ENCODE data around the gene SUMO3. TPM values are rescaled to one million over a fixed set of nuclear protein-coding genes. Genes with fewer than 3 reads are reported as not detected.

SUMO3 gene
- total and polyA plus RNA-seq, 2 of the 4 experiments (the other 2 are of a cell fraction): 64.9 to 101 TPM

- no peak overlapping the region for H3K27ac ChIP-seq (ENCODE audit: insufficient read depth, low read length)
- no peak overlapping the region for H2BK15ac ChIP-seq (ENCODE audit: low read depth, low read length)
- ChIA-PET POLR2A (ENCODE audit: unreplicated experiment) (no interaction called here), CTCF (no interaction called here)
- H4K20me1 ChIP-seq (ENCODE audit: insufficient read depth, low read length): no peaks in the 10 kb centered on the region
- H3K14ac ChIP-seq (replicated peaks; ENCODE audit: low read depth, low read length): no peak overlapping the region
- DNase-seq: no peak
- no peak overlapping the region for H3K4me2 ChIP-seq (ENCODE audit: low read depth, low read length)
- H3K4me1 ChIP-seq (ENCODE audit: control insufficient read depth, insufficient read depth, low read length): no peaks in the 10 kb centered on the region
- no peak overlapping the region for H4K8ac ChIP-seq (ENCODE audit: low read depth in 2 of 2, low read length in 2 of 2)
- H3K23ac ChIP-seq (ENCODE audit: low read depth, low read length): no peak overlapping the region
- H3K9ac ChIP-seq (ENCODE audit: low read depth, low read length): no peak overlapping the region
- ATAC-seq (ENCODE audit: low read depth): no peak
- no peak for TF ChIP-seq SMC3 (IDR thresholded peaks at IDR 0.05; ENCODE audit: low read depth, low read length)
- no peak for TF ChIP-seq MAFK (IDR thresholded peaks at IDR 0.05; ENCODE audit: low read depth, low read length)
- no peak for TF ChIP-seq RAD21 (IDR thresholded peaks at IDR 0.05; ENCODE audit: low read length)
- no peak for TF ChIP-seq MAZ (IDR thresholded peaks at IDR 0.05; ENCODE audit: borderline replicate concordance, low read depth, low read length)
- no peak for TF ChIP-seq CHD1 (IDR thresholded peaks at IDR 0.05; ENCODE audit: low read depth, low read length)
- TF ChIP-seq USF2 (IDR thresholded peaks at IDR 0.05; ENCODE audit: low read depth, low read length): no peak
- TF ChIP-seq, protein P1, sequence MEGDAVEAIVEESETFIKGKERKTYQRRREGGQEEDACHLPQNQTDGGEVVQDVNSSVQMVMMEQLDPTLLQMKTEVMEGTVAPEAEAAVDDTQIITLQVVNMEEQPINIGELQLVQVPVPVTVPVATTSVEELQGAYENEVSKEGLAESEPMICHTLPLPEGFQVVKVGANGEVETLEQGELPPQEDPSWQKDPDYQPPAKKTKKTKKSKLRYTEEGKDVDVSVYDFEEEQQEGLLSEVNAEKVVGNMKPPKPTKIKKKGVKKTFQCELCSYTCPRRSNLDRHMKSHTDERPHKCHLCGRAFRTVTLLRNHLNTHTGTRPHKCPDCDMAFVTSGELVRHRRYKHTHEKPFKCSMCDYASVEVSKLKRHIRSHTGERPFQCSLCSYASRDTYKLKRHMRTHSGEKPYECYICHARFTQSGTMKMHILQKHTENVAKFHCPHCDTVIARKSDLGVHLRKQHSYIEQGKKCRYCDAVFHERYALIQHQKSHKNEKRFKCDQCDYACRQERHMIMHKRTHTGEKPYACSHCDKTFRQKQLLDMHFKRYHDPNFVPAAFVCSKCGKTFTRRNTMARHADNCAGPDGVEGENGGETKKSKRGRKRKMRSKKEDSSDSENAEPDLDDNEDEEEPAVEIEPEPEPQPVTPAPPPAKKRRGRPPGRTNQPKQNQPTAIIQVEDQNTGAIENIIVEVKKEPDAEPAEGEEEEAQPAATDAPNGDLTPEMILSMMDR (conservative IDR thresholded peaks at IDR 0.05; ENCODE audit: low read depth, low read length): no peak
- no peaks in the 10 kb centered on the region for H3K79me1 ChIP-seq (ENCODE audit: low read depth in 1 of 2, low read length in 2 of 2)
- no peaks in the 10 kb centered on the region for H3K9me1 ChIP-seq (ENCODE audit: insufficient read depth, low read length)
- H3K56ac ChIP-seq (ENCODE audit: extremely low read depth, insufficient read depth, low read length): no peak overlapping the region
- no peak overlapping the region for H2BK20ac ChIP-seq (ENCODE audit: low read depth, low read length)
- no peak overlapping the region for H2BK120ac ChIP-seq (ENCODE audit: low read depth, low read length)
- BruUV-seq (replicated peaks): no TSS peak
- WGBS, 2 experiments (ENCODE audit: extremely low coverage in 2 of 2, insufficient read length in 1 of 2): no CpG with 5 or more reads among the region's 2 CpGs
- in situ Hi-C loops (cut with MboI; ENCODE audit: low sequenced_read_pairs) (no loop called here), dilution Hi-C loops (cut with HindIII; ENCODE audit: low sequenced_read_pairs, unreplicated experiment) (no loop called here), intact Hi-C loops (cut with micrococcal nuclease) (no loop called here)
- no peak overlapping the region for H2BK5ac ChIP-seq (ENCODE audit: low read depth, low read length, poor library complexity, severe bottlenecking)
- no peak overlapping the region for H2AFZ ChIP-seq (replicated peaks; ENCODE audit: low read length, poor library complexity)
- no peak overlapping the region for H3K18ac ChIP-seq (ENCODE audit: low read depth, low read length)
- no peak overlapping the region for H4K5ac ChIP-seq (ENCODE audit: low read depth, low read length)
- no peaks in the 10 kb centered on the region for H3K36me3 ChIP-seq (ENCODE audit: control insufficient read depth, insufficient read depth, low read length)
- peaks cover 22% of the 10 kb centered on the region for H3K27me3 ChIP-seq (ENCODE audit: control insufficient read depth, insufficient read depth, low read length)
- H2AK9ac ChIP-seq (replicated peaks; ENCODE audit: low read depth, low read length, poor library complexity): no peak overlapping the region
- H2AK5ac ChIP-seq (ENCODE audit: low read depth, low read length): no peak overlapping the region
- H3K9me3 ChIP-seq (ENCODE audit: control insufficient read depth, insufficient read depth, low read length): peaks cover 29% of the 10 kb centered on the region
- no peak overlapping the region for H3K4ac ChIP-seq (ENCODE audit: low read depth, low read length)
- no peak overlapping the region for H3K4me3 ChIP-seq (ENCODE audit: insufficient read depth, low read depth, low read length)
- H4K91ac ChIP-seq (ENCODE audit: insufficient read depth, low read depth, low read length): no peak overlapping the region
These were observed 11.7 kb upstream of the SUMO3 start for GRCh38 chr21:44829507-44830092.

Data from IMR-90 (cell line).